ENCODE measurements around the gene ECSIT. TPM values are rescaled to one million over a fixed set of nuclear protein-coding genes. Genes with fewer than 3 reads are reported as not detected.
"Not testable (repeated sequence)": the region's sequence is repeated elsewhere in the genome, so short reads cannot be mapped to it uniquely, and the experiment has no call there.

The ECSIT gene
- total RNA-seq, 1 experiment from 2014 or later: 39.4 TPM

- Histone ChIP-seq H3K4me1 (ENCODE audit: control insufficient read depth, insufficient read depth, low read length) (no peaks in the 10 kb centered on the region), H3K9me3 (ENCODE audit: control insufficient read depth, insufficient read depth, low read depth, low read length) (no peaks in the 10 kb centered on the region), H3K36me3 (ENCODE audit: control insufficient read depth, insufficient read depth, low read length) (no peaks in the 10 kb centered on the region), H3K27me3 (ENCODE audit: control insufficient read depth, insufficient read depth, low read length) (no peaks in the 10 kb centered on the region), H3K4me3 (ENCODE audit: low read depth in 2 of 2, low read length in 2 of 2) (no peak overlapping the region), H3K27ac (ENCODE audit: low read length) (no peak overlapping the region)
- intact Hi-C loops (cut with micrococcal nuclease; ENCODE audit: unreplicated experiment) (no loop called here), in situ Hi-C loops (cut with HindIII; ENCODE audit: low pct_unique_long_range_greater_than_20kb, low sequenced_read_pairs) (no loop called here)
- TF ChIP-seq SIN3A (IDR thresholded peaks at IDR 0.05; ENCODE audit: borderline replicate concordance, insufficient read depth, low read depth, low read length) (no peak), TCF7L2 (IDR thresholded peaks at IDR 0.05; ENCODE audit: low read depth, low read length) (no peak), POLR2AphosphoS5 (IDR thresholded peaks at IDR 0.05; ENCODE audit: low read depth, low read length) (no peak), REST (IDR thresholded peaks at IDR 0.05; ENCODE audit: insufficient read depth in 1 of 2, low read depth in 2 of 2, low read length in 1 of 2) (no peak), CTCF (IDR thresholded peaks at IDR 0.05) (no peak)
- CTCF ChIA-PET: no interaction called here
- POLR2A ChIA-PET: no interaction called here
- BruUV-seq (replicated peaks): no TSS peak
- ATAC-seq: no peak
- DNase-seq (ENCODE audit: low read depth, low spot score): no peak
Observed at GRCh38 chr19:11478167-11479089, 50.5 kb downstream of the ECSIT start.

- ChIA-PET CTCF (no interaction called here), POLR2A (no interaction called here)
- no TSS peak for BruUV-seq (replicated peaks)
- H3K4me3 ChIP-seq (ENCODE audit: low read depth in 2 of 2, low read length in 2 of 2): no peak overlapping the region
- in situ Hi-C loops (cut with HindIII; ENCODE audit: low pct_unique_long_range_greater_than_20kb, low sequenced_read_pairs) (no loop called here), intact Hi-C loops (cut with micrococcal nuclease; ENCODE audit: unreplicated experiment) (no loop called here)
- no peak for ATAC-seq
- no peaks in the 10 kb centered on the region for H3K4me1 ChIP-seq (ENCODE audit: control insufficient read depth, insufficient read depth, low read length)
- H3K27ac ChIP-seq (ENCODE audit: low read length): no peak overlapping the region
- no peaks in the 10 kb centered on the region for H3K36me3 ChIP-seq (ENCODE audit: control insufficient read depth, insufficient read depth, low read length)
- H3K27me3 ChIP-seq (ENCODE audit: control insufficient read depth, insufficient read depth, low read length): no peaks in the 10 kb centered on the region
- no peak for TF ChIP-seq POLR2AphosphoS5 (IDR thresholded peaks at IDR 0.05; ENCODE audit: low read depth, low read length)
- TF ChIP-seq SIN3A (IDR thresholded peaks at IDR 0.05; ENCODE audit: borderline replicate concordance, insufficient read depth, low read depth, low read length): no peak
- TF ChIP-seq CTCF (IDR thresholded peaks at IDR 0.05): no peak
- TF ChIP-seq REST (IDR thresholded peaks at IDR 0.05; ENCODE audit: insufficient read depth in 1 of 2, low read depth in 2 of 2, low read length in 1 of 2): no peak
- no peak for TF ChIP-seq TCF7L2 (IDR thresholded peaks at IDR 0.05; ENCODE audit: low read depth, low read length)
- DNase-seq (ENCODE audit: low read depth, low spot score): no peak
- H3K9me3 ChIP-seq (ENCODE audit: control insufficient read depth, insufficient read depth, low read depth, low read length): no peaks in the 10 kb centered on the region
Observed at GRCh38 chr19:11475861-11476260, 53.1 kb downstream of the ECSIT start.

GRCh38 chr19:11475343-11475742 lies 53.6 kb downstream of the ECSIT start:
- H3K36me3 ChIP-seq (ENCODE audit: control insufficient read depth, insufficient read depth, low read length); ATAC-seq; CTCF ChIA-PET; intact Hi-C loops (cut with micrococcal nuclease; ENCODE audit: unreplicated experiment); in situ Hi-C loops (cut with HindIII; ENCODE audit: low pct_unique_long_range_greater_than_20kb, low sequenced_read_pairs); POLR2A ChIA-PET; H3K4me3 ChIP-seq (ENCODE audit: low read depth in 2 of 2, low read length in 2 of 2); BruUV-seq (replicated peaks); DNase-seq (ENCODE audit: low read depth, low spot score); H3K9me3 ChIP-seq (ENCODE audit: control insufficient read depth, insufficient read depth, low read depth, low read length); H3K27ac ChIP-seq (ENCODE audit: low read length); H3K27me3 ChIP-seq (ENCODE audit: control insufficient read depth, insufficient read depth, low read length); H3K4me1 ChIP-seq (ENCODE audit: control insufficient read depth, insufficient read depth, low read length): not testable (repeated sequence)
